ENCODE data around the gene HBEGF. TPM values are rescaled to one million over a fixed set of nuclear protein-coding genes. Genes with fewer than 3 reads are reported as not detected.

Gene HBEGF
- total RNA-seq, 1 donor from 2014 or later, result 2.2 TPM

- Mint-ChIP-seq H3K27me3 (ENCODE audit: low read depth) (no peaks in the 10 kb centered on the region), H3K4me1 (peaks cover 7% of the 10 kb centered on the region), H3K36me3 (ENCODE audit: low read depth) (no peaks in the 10 kb centered on the region), H3K27ac (ENCODE audit: unreplicated experiment) (peak overlapping the region; percentile 55), H3K4me3 (no peak overlapping the region), H3K9me3 (no peaks in the 10 kb centered on the region)
- no peak for TF ChIP-seq CTCF (conservative IDR thresholded peaks at IDR 0.05)
- DNase-seq (ENCODE audit: low read depth, low spot score), result no peak
These were observed 25.2 kb upstream of the HBEGF start for GRCh38 chr5:140371356-140372151.

GRCh38 chr5:140367256-140368013, 21.0 kb upstream of the HBEGF start:
- Mint-ChIP-seq H3K4me1 (peaks cover 4% of the 10 kb centered on the region), H3K9me3 (no peaks in the 10 kb centered on the region), H3K27me3 (ENCODE audit: low read depth) (no peaks in the 10 kb centered on the region), H3K4me3 (no peak overlapping the region), H3K27ac (ENCODE audit: unreplicated experiment) (no peak overlapping the region), H3K36me3 (ENCODE audit: low read depth) (no peaks in the 10 kb centered on the region)
- no peak for TF ChIP-seq CTCF (conservative IDR thresholded peaks at IDR 0.05)
- no peak for DNase-seq (ENCODE audit: low read depth, low spot score)

GRCh38 chr5:140366589-140367255, 20.3 kb upstream of the HBEGF start:
- Mint-ChIP-seq H3K36me3 (ENCODE audit: low read depth) (no peaks in the 10 kb centered on the region), H3K4me3 (no peak overlapping the region), H3K27ac (ENCODE audit: unreplicated experiment) (no peak overlapping the region), H3K27me3 (ENCODE audit: low read depth) (no peaks in the 10 kb centered on the region), H3K4me1 (peaks cover 4% of the 10 kb centered on the region), H3K9me3 (no peaks in the 10 kb centered on the region)
- no peak for DNase-seq (ENCODE audit: low read depth, low spot score)
- TF ChIP-seq CTCF (conservative IDR thresholded peaks at IDR 0.05), result no peak

- Mint-ChIP-seq H3K4me1 (peaks cover 4% of the 10 kb centered on the region), H3K9me3 (no peaks in the 10 kb centered on the region), H3K4me3 (no peak overlapping the region), H3K27ac (ENCODE audit: unreplicated experiment) (no peak overlapping the region), H3K27me3 (ENCODE audit: low read depth) (no peaks in the 10 kb centered on the region), H3K36me3 (ENCODE audit: low read depth) (no peaks in the 10 kb centered on the region)
- no peak for DNase-seq (ENCODE audit: low read depth, low spot score)
- no peak for TF ChIP-seq CTCF (conservative IDR thresholded peaks at IDR 0.05)
These were observed 19.5 kb upstream of the HBEGF start for GRCh38 chr5:140365941-140366340.

GRCh38 chr5:140365282-140365681, 18.9 kb upstream of the HBEGF start:
- Mint-ChIP-seq H3K4me1 (peaks cover 4% of the 10 kb centered on the region), H3K27me3 (ENCODE audit: low read depth) (no peaks in the 10 kb centered on the region), H3K9me3 (no peaks in the 10 kb centered on the region), H3K36me3 (ENCODE audit: low read depth) (no peaks in the 10 kb centered on the region), H3K4me3 (no peak overlapping the region), H3K27ac (ENCODE audit: unreplicated experiment) (no peak overlapping the region)
- DNase-seq (ENCODE audit: low read depth, low spot score), result no peak
- TF ChIP-seq CTCF (conservative IDR thresholded peaks at IDR 0.05), result no peak

All from neural crest cell (in vitro differentiated cells).